Measurements from ENCODE around the gene AHSP.
"Not testable (repeated sequence)": the region's sequence is repeated elsewhere in the genome, so short reads cannot be mapped to it uniquely, and the experiment has no call there.

The AHSP gene

GRCh38 chr16:31513884-31514283 lies 13.8 kb upstream of the AHSP start:
- no peak for DNase-seq (ENCODE audit: extremely low spot score)
- ChIA-PET POLR2A (no interaction called here), CTCF (no interaction called here)
- TF ChIP-seq CTCF (IDR thresholded peaks at IDR 0.05; ENCODE audit: control extremely low read depth, extremely low read depth, low read depth, missing control alignments) = no peak

- CTCF ChIA-PET = no interaction called here
- no peak for DNase-seq (ENCODE audit: extremely low spot score)
- POLR2A ChIA-PET = no interaction called here
- no peak for TF ChIP-seq CTCF (IDR thresholded peaks at IDR 0.05; ENCODE audit: control extremely low read depth, extremely low read depth, low read depth, missing control alignments)
Observed at GRCh38 chr16:31517800-31518402, 9.8 kb upstream of the AHSP start.

GRCh38 chr16:31519759-31520431 lies 7.8 kb upstream of the AHSP start:
- POLR2A ChIA-PET = no interaction called here
- no peak for TF ChIP-seq CTCF (IDR thresholded peaks at IDR 0.05; ENCODE audit: control extremely low read depth, extremely low read depth, low read depth, missing control alignments)
- CTCF ChIA-PET = interaction anchor here (0.7 kb wide), 1 partner anchor 43 kb away, joined by 3 read pairs; no protein-coding TSS in a partner anchor
- DNase-seq (ENCODE audit: extremely low spot score) = no peak

- ChIA-PET CTCF (no interaction called here), POLR2A (no interaction called here)
- no peak for DNase-seq (ENCODE audit: extremely low spot score)
- no peak for TF ChIP-seq CTCF (IDR thresholded peaks at IDR 0.05; ENCODE audit: control extremely low read depth, extremely low read depth, low read depth, missing control alignments)
Observed at GRCh38 chr16:31521368-31521767, 6.3 kb upstream of the AHSP start.

- no peak for TF ChIP-seq CTCF (IDR thresholded peaks at IDR 0.05; ENCODE audit: control extremely low read depth, extremely low read depth, low read depth, missing control alignments)
- CTCF ChIA-PET = no interaction called here
- DNase-seq (ENCODE audit: extremely low spot score) = no peak
- POLR2A ChIA-PET = no interaction called here
Observed at GRCh38 chr16:31522071-31522470, 5.6 kb upstream of the AHSP start.

- CTCF ChIA-PET; DNase-seq (ENCODE audit: extremely low spot score); POLR2A ChIA-PET: not testable (repeated sequence)
Observed at GRCh38 chr16:31523768-31524167, 3.9 kb upstream of the AHSP start.

- POLR2A ChIA-PET = no interaction called here
- no peak for TF ChIP-seq CTCF (IDR thresholded peaks at IDR 0.05; ENCODE audit: control extremely low read depth, extremely low read depth, low read depth, missing control alignments)
- no peak for DNase-seq (ENCODE audit: extremely low spot score)
- CTCF ChIA-PET = no interaction called here
Observed at GRCh38 chr16:31525113-31525512, 2.6 kb upstream of the AHSP start.
